HG02642 (cell line): ENCODE measurements around the gene TRABD2B.

Experiments used
- ATAC-seq: cut with Tn5 transposase; IDR thresholded peaks from one replicate; pipeline ENCODE4 v1.9.1; 2021; ENCODE audit warnings: mild to moderate bottlenecking; ENCODE audit not compliant: unreplicated experiment, poor library complexity

Gene TRABD2B

DNA sequence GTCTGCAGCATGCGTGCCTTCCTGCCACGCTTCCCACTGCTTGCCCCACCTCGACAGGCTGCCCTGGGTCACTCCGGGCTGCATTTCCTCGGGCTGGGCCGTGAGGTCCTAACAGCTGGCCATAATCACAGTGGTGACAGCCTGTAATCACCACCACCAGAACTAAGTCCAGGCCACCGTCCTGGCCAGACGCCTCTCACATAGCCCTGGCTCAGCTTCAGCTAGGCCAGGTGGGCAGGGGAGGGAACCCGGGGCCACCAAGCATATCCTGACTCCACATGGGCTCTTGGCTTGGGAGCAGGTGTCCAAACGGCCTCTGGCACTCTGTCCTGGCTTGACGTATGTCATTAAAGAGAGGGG, 229.5 kb downstream of the TRABD2B start:
- no peak for ATAC-seq

- no peak for ATAC-seq
Observed at GRCh38 chr1:47766832-47767740, 230.1 kb downstream of the TRABD2B start.

DNA sequence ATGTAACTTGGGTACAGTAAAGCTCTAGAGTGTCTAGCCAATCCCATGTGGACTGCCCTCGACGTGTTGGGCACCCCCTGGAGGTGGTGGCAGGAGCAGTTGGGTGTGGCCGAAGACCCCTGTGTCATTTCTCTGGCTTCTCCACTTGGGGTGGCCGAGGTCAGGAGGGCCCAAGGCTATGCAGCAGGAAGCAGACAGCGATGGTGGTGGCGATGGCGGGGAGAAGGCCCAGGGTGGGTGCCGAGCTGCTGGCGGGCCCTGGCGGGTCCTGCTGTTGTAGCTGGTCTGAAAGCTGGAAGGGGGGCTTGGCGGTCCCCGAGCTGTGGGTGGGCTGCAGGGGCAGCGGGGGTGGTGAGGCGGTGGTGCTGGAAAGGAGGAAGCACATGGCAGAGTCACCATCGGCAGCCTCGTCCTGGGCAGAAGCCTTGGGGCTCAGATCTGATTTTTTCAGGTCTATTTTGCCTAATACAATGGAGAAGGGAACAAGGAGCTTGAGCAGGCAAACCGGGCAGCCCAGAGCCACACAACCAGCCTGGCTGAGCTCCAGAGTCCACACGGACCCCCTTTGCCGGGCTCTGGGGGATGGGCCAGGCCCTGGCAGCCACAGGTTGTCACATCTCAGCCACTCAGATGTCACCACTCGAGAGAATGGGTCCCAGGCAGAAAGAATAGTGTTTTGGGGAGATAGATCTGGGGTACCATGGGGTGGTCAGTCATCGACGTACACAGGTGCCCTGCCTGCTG, 231.3 kb downstream of the TRABD2B start:
- no peak for ATAC-seq

DNA sequence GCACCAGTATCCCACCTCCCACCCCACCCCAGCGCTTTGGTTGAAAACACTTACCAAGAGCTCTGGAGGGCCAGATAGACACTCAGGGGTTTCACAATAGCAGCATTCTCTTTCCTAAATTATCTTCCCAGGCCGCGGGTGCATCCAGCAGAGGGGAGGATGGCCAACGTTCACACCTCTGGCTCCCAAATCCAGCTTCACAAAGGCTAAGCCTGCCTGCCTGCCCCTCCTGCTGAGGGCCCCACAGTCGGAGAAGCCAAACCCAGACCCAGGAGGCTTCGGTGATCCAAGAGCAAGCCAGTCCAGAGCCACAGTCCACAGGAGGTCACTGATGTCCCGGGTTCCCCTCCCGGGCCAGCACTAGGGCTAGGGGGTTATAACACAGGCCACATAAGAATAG, 231.9 kb downstream of the TRABD2B start:
- no peak for ATAC-seq

DNA sequence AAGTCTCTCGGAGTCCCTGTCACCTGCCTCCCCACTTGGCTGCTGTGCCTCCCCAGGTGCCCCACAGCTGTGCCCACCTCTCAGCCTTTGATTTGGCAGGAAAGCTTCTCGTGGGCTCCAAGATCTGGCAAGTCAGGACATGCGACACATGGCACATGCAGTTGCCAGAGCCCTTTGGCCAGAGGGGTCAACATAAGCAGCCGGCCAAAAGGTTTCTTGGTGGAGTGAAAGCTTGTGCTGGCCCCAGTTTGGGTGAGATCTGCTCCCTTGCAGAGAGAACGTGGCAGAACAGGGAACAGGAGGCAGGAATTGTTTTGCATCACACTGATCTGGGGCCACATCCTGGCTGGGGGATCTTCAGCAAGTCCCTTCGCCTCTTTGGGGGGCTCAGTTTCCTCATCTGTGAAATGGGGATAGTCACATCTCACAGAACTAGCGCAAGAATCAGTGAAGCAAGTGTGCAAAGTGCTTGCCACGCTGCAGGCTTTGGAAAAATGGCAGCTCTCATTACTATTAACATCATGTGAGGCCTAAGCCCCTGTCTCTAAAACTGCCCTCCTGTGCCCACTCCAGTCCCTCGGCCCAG, 232.6 kb downstream of the TRABD2B start:
- ATAC-seq = no peak

DNA sequence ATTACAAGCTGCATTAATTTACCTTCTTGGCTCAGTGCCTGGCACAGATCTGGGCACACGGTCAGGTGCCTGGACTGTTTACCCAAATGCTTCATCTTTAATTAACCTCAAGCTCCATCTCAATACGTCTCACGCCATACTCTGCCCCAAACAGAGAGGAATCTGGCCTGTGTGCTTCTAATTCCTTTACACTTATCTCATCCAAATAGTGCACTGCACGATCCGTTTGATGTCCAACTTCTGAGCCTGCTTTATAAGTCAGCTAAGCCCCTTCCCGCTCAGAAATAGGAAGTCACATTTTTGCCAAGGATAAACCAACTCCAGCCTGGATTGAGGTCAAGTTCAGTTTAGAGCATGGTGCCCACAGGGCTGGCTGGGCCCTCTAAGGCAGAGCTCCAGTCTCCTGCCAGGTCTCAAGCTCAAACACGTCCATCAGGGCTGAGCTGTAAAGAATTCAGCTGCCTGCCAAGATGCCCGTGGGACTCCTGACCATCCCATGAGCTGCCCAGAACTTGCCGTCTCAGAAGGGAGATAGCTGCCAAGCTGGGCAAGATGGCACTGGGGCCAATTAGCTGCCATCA, 233.5 kb downstream of the TRABD2B start:
- no peak for ATAC-seq

DNA sequence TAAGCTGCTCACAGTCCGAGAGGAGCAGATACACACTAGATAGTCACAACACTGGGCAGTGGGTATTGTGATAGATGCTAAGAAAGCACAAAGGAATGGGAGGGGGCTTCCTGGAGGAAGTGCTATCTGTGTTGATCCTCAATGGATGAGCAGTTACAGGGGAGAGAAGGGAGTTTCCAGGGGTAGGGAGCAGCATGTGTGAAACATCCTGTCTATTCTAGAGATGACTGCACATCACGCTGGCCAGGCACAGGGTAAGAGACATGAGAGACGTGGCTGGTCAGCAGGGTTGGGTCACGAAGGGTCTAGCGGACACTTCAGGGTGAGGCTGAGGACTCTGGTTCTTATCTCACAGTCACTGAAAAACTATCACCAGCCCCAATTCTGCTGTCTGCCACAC, 235.2 kb downstream of the TRABD2B start:
- no peak for ATAC-seq

- no peak for ATAC-seq
Observed at GRCh38 chr1:47761201-47761930, 235.8 kb downstream of the TRABD2B start.

GRCh38 chr1:47759936-47760629, 237.1 kb downstream of the TRABD2B start:
- no peak for ATAC-seq

DNA sequence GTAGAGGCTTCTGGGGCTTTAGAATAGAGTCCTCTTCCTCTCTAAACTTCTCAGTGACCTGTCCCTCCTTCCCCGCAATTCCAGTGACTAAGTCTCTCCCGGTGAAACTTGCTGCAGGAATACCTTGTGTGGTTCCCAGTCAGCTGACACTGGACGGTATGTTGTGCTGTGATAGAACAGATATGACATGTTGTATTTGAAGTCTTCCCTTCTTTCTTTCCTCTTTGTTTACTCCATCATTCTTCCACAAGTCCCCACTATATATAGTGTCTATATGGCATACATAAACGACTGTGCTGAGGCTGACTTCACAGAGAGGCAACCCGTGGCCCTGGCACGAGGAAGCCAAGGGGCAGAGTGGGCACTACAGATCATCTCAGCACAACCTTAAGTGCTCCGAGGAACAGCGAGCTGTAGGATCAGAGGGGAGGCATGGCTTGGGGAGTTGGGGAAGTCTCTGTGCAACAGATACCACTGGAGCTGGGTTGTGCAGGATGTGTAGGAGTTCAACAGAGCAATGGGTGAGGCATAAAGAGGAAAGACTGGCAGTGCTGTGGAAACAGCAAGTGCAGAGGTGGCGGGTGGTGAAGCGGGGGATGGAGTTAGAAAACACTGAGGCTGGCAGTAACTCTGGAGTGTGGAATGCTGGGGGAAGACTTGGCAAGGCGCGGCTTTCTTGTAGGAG, 237.8 kb downstream of the TRABD2B start:
- ATAC-seq = no peak

GRCh38 chr1:47758341-47759250, 238.6 kb downstream of the TRABD2B start:
- no peak for ATAC-seq

DNA sequence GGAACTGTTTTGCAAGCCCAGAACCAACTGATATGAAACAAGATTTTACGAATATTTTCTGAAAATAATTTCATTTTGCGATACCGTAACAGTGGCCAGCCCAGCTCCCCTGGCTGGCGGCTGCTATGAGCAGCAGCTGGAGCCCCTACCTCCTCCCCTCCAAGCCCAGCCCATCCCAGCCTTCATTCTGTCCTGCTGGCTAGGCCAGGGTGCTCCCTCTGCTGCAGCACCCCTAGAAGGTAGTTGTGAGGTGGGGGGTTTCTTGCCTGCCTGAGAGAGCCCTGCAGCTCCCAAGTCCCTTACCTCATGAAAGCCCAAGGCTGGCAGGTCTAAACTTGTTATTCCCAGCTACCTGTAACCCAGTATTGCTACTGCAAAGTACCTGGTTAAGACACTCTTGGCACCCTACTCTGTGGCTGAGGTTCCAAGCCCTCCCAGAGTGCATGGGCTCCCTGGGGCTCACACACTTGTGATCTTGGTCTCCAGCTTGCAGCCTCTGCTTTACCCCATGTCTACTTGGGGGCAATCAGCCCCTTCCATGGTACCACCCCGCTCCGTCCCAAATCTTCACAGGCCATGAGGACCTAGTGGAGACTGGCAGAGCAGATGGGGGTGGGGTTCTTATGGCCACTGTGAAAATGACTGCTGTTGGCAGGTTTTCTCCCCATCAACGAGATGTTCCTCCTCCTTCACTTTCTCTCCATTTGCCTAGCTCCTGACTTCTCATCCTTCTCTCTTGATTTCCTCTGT, 239.8 kb downstream of the TRABD2B start:
- no peak for ATAC-seq

DNA sequence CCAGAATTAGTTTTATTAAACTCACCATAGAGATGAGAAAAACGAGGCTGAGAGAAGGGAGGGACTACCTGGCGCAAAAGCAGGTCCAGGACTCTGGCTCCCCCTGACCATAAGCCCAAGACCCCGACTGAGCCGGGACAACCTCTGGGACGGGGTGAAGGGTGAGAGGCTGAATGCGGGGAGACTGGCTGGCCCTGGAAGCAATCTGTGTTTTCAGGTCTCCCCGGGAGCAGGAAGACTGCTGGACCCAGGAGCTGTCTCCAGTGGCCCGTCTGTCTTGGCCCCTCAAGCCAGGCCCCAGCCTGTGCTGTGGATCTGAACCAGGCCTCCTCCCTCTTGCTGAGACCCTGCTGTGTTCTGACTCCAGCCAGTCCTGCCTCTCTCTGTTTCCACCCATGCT, 240.8 kb downstream of the TRABD2B start:
- ATAC-seq = no peak

GRCh38 chr1:47756006-47756405, 241.2 kb downstream of the TRABD2B start:
- ATAC-seq = no peak

- ATAC-seq = peak; percentile 65
Observed at GRCh38 chr1:47755101-47755990, 241.8 kb downstream of the TRABD2B start.

GRCh38 chr1:47754221-47754620, 243.0 kb downstream of the TRABD2B start:
- no peak for ATAC-seq
